Stimulated activated CD4-positive, alpha-beta T cell treated with anti-CD3 and anti-CD28 coated beads, TNF-alpha, amount 100 ng/mL, for 48 hours (primary cell): Measurements from ENCODE around the gene DNAH10.
A peak's percentile ranks its signal among the peaks of the same experiment; 100 is the strongest.
"Not testable (repeated sequence)": the region's sequence is repeated elsewhere in the genome, so short reads cannot be mapped to it uniquely, and the experiment has no call there.

Experiments
- DNase-seq, 3 donors: peaks; one replicate each; pipeline ENCODE4 v3.0.0-alpha.2; 2020; ENCODE audit warnings: low read depth in 3 of 3

DNAH10 gene

GRCh38 chr12:123906711-123907420 lies 144.8 kb downstream of the DNAH10 start:
- DNase-seq, result no peak

GRCh38 chr12:123907726-123908476 lies 145.8 kb downstream of the DNAH10 start:
- no peak for DNase-seq

GRCh38 chr12:123908884-123909725 lies 147.0 kb downstream of the DNAH10 start:
- no peak for DNase-seq

GRCh38 chr12:123910057-123910456 lies 148.0 kb downstream of the DNAH10 start:
- DNase-seq, result no peak

GRCh38 chr12:123910761-123911193 lies 148.7 kb downstream of the DNAH10 start:
- no peak for DNase-seq

- DNase-seq, result not testable (repeated sequence)
Observed at GRCh38 chr12:123911672-123912409, 149.7 kb downstream of the DNAH10 start.

GRCh38 chr12:123912415-123913380 lies 150.6 kb downstream of the DNAH10 start:
- DNase-seq, result no peak

- DNase-seq, result no peak
Observed at GRCh38 chr12:123914726-123915333, 152.7 kb downstream of the DNAH10 start.

GRCh38 chr12:123916729-123917128 lies 154.6 kb downstream of the DNAH10 start:
- DNase-seq, result peak in 2 of 3 donors; percentile 46 to 53

GRCh38 chr12:123917337-123917850 lies 155.3 kb downstream of the DNAH10 start:
- no peak for DNase-seq

GRCh38 chr12:123919980-123920360 lies 157.9 kb downstream of the DNAH10 start:
- no peak for DNase-seq

GRCh38 chr12:123923038-123923437 lies 160.9 kb downstream of the DNAH10 start:
- no peak for DNase-seq

GRCh38 chr12:123923927-123924326 lies 161.8 kb downstream of the DNAH10 start:
- DNase-seq, result no peak

- no peak for DNase-seq
Observed at GRCh38 chr12:123924539-123924938, 162.4 kb downstream of the DNAH10 start.

GRCh38 chr12:123928274-123928865 lies 166.3 kb downstream of the DNAH10 start:
- DNase-seq, result no peak

- no peak for DNase-seq
Observed at GRCh38 chr12:123928897-123929296, 166.8 kb downstream of the DNAH10 start.

GRCh38 chr12:123929946-123930583 lies 168.0 kb downstream of the DNAH10 start:
- no peak for DNase-seq

- no peak for DNase-seq
Observed at GRCh38 chr12:123931686-123932321, 169.7 kb downstream of the DNAH10 start.
